Measurements from ENCODE around the gene TMEM91. TPM values are rescaled to one million over a fixed set of nuclear protein-coding genes. Genes with fewer than 3 reads are reported as not detected.

TMEM91 gene
- total and polyA plus RNA-seq, 9 of the 15 experiments (the other 6 are each of a cell fraction or from before 2014, with no cell fraction given): 1.2 to 5.2 (median 2.7) TPM

GRCh38 chr19:41426952-41427646 lies 50.8 kb downstream of the TMEM91 start, which contains the start of gene B3GNT8 (continued):
- TF ChIP-seq REST (IDR thresholded peaks at IDR 0.05; ENCODE audit: borderline replicate concordance) (peak; percentile 69), REST (CRISPR knock-in tag; IDR thresholded peaks at IDR 0.05; ENCODE audit: low read depth) (no peak), ZNF24 (IDR thresholded peaks at IDR 0.05) (no peak), ETV1 (tag; conservative IDR thresholded peaks at IDR 0.05; ENCODE audit: low read depth) (no peak), GTF2E2 (tag; IDR thresholded peaks at IDR 0.05) (no peak), ZNF184 (CRISPR knock-in tag; IDR thresholded peaks at IDR 0.05) (no peak), KDM2B (CRISPR knock-in tag; IDR thresholded peaks at IDR 0.05) (no peak), CBX5 (IDR thresholded peaks at IDR 0.05; ENCODE audit: borderline replicate concordance, low read depth) (no peak), IRF2 (CRISPR knock-in tag; IDR thresholded peaks at IDR 0.05) (no peak), SMAD4 (CRISPR knock-in tag; conservative IDR thresholded peaks at IDR 0.05) (peak; percentile 29; the same call in 1 of the 2 replicates), MTA1 (IDR thresholded peaks at IDR 0.05; ENCODE audit: borderline replicate concordance) (no peak), PTRF (tag; IDR thresholded peaks at IDR 0.05) (no peak), BCOR (IDR thresholded peaks at IDR 0.05) (no peak), SNAPC5 (CRISPR knock-in tag; IDR thresholded peaks at IDR 0.05) (no peak), KLF10 (CRISPR knock-in tag; IDR thresholded peaks at IDR 0.05) (no peak), ZNF780A (CRISPR knock-in tag; IDR thresholded peaks at IDR 0.05) (no peak), JUN (IDR thresholded peaks at IDR 0.05; ENCODE audit: borderline replicate concordance, low read depth, low read length) (no peak), JUN (CRISPR knock-in tag; IDR thresholded peaks at IDR 0.05; ENCODE audit: borderline replicate concordance) (no peak), SMARCA5 (IDR thresholded peaks at IDR 0.05) (no peak), ZNF785 (CRISPR knock-in tag; IDR thresholded peaks at IDR 0.05) (no peak), KAT2B (IDR thresholded peaks at IDR 0.05; ENCODE audit: low read depth, low read length) (no peak), RBM15 (IDR thresholded peaks at IDR 0.05; ENCODE audit: insufficient read depth, low read length) (no peak)
- TF ChIP-seq, protein P1, sequence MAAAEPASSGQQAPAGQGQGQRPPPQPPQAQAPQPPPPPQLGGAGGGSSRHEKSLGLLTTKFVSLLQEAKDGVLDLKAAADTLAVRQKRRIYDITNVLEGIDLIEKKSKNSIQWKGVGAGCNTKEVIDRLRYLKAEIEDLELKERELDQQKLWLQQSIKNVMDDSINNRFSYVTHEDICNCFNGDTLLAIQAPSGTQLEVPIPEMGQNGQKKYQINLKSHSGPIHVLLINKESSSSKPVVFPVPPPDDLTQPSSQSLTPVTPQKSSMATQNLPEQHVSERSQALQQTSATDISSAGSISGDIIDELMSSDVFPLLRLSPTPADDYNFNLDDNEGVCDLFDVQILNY (CRISPR knock-in tag; IDR thresholded peaks at IDR 0.05): no peak

Data from K562 (cell line).